AG08395 (cell line): ENCODE results near the gene TMEM178B.
"Not testable (repeated sequence)": the region's sequence is repeated elsewhere in the genome, so short reads cannot be mapped to it uniquely, and the experiment has no call there.

ENCODE experiments used
- DNase-seq: peaks from one replicate; pipeline ENCODE4 v3.0.0; 2012; ENCODE audit warnings: mixed read lengths, low spot score

The TMEM178B gene

DNA sequence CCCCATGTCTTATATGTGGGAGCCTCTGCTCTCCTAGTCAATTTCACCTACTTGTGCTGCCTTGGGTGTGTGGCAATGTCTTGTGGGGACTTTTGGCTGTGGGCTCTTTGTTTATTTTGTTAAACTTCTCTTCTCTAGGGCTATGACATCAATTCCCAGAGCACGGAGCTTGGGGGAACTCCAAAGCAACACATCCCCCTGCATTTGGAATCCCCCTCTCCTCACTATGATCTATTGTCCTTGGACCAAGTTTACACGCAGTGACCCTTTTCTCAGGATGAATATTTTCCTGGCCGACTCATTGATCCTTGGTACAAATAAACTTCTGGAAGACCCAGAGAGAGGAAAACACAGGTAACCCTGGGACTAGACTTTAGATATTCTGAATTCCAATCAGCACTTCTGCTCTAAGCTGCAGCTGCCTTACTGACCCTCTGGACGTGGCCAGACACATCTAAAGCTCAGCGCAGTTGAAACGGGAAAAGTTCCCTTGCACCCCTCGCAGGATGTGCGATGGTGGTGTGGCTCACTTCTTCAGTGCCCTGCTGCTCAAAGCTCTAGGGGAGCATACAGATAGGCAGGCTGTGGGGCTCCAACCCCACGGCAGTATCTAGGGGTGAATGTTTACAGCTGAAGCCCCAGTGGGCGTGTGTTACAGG is 110.8 kb downstream of the TMEM178B start:
- DNase-seq: no peak

DNA sequence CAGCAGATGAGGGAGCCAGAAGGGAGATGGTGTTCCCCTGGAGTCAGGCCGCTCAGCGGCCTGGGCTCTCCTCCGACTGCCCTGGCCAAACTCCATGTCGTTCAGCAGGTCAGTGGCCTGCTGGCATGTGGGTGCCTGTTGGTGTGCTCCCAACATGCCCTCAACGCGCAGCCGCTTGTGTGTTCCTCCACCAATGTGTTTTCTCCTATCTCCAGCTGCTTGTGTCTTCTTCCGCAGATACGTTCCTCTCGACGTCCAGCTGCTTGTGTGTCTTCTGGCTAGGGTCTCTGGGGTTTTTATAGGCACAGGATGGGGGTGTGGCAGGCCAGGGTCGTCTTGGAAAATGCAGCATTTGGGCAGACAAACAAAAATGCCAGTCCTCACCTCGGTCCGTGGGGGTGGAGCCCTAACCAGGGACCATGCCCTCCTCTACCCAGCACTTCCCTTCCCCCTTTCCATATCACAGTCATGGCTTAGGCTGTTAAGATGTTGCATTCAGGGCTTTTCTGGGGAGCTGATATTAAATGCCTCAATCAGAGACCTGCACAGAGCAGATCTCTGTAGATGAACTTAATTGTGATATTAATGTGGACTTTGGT is 111.6 kb downstream of the TMEM178B start:
- no peak for DNase-seq

DNA sequence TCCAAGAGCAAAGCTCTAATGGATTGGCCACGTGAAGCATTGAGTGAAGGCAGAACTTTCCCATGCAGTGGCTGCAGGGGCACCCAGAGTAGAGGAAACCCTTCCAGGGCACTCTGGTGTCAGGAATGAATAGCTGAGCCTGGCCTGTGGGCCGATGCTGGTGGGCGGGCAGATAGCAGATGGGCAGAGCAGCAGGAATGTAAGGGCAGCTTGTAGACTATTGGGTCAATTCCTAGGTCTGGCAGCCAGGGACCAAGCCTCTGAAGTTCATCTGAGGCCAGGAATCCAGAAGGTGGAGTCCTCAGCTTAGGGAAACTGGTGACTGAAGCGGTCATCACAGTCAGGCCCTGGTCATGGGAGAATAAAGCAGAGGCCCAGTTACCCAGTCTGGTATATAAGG is 115.4 kb downstream of the TMEM178B start:
- no peak for DNase-seq

DNA sequence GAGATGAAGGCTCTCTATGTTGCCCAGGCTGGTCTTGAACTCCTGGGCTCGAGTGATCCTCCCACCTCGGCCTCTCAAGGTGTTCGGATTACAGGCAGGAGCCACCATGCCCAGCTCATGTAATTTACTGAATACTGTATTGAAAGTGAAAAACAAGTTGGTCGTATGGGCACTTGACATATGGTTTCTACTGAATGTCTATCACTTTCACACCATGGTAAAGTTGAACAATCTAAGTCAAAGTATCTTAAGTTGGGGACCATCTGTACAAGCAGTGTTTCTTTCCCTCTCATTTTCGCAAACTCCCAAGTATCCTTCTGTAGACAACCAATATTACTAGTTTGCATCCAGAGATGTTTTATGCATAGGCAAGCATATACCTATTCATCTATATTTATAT is 116.6 kb downstream of the TMEM178B start:
- no peak for DNase-seq

DNA sequence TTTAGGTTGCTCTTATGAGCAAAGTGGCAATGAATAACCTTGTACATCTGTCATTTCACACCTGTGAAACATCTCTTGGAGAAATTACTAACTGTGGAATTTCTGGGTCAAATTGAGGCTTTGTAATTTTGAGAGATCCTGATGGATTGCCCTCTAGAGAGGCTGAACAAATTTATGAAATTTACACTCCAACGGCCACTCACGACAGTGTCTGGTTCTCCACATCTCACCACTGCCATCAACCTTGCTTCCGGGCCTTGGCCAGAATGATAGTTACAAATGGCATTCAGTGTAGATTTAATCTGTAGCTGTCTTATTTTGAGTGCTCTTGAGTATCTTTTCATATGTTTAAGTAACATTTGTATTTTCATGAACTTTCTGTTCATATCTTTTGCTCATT is 117.4 kb downstream of the TMEM178B start:
- no peak for DNase-seq

DNA sequence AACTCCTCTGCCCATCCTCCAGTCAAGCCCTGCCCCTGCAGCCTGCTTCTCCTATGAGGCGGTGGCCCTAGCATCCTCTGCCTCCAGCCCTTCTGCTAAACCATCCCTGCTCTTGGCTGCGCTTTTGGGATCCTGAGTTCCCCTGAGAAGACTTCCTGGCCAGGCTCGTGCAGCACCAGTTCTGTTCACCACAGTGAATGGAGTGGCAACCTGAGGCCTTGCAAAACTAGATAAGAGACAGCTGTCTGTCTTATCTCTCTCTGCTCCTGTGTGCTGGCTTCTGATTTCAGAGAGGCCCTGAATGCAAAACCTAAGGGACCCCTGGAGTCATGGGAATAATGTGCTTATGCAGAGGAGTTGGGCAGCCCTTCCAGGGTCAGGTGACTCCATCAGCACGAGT is 119.2 kb downstream of the TMEM178B start:
- DNase-seq: no peak

DNA sequence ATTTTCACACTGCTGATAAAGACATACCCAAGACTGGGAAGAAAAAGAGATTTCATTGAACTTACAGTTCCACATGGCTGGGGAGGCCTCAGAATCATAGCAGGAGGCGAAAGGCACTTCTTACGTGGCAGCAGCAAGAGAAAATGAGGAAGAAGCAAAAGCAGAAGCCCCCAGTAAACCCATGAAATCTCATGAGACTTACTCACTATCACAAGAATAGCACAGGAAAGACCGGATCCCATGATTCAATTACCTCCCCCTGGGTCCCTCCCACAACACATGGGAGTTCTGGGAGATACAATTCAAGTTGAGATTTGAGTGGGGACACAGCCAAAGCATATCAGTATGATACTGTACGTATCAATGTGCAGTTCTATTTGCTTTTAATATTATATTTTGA is 121.9 kb downstream of the TMEM178B start:
- not testable (repeated sequence) for DNase-seq

DNA sequence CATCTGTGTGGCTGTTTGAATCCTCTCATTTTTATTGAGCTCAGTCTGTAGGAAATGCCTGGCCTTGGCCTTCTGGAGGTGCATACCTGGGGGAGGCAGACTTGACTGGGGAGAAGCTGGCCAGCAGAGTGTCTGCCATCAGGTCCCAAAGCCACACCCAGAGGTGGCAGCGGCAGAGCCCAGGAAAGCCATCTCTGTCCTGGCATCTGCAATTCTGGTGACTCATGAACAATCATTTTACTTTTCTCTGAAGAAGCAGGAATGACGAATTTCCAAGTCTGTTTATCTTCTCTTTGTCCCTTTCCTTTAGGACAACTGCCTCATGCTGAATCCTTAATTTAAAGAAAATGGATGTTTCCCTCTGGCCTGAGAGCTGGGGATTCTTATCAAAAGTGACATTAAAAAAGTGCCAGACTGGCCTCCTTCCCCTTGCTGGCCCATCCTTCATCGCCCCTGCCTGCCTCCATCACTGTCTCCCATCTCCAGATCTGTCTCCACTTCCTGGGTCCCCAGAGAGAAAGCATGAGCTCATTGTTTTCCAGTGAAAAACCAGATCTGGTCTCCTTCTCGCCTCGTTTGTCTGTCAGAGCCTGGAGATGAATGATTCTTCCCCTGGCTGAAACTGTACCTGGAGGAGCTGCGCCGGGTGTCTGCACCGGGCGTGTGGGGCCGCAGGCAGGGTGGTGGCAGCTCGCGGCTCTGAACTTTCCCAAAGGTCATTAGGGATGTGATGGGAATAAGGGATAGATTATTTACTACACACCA is 124.5 kb downstream of the TMEM178B start:
- no peak for DNase-seq

DNA sequence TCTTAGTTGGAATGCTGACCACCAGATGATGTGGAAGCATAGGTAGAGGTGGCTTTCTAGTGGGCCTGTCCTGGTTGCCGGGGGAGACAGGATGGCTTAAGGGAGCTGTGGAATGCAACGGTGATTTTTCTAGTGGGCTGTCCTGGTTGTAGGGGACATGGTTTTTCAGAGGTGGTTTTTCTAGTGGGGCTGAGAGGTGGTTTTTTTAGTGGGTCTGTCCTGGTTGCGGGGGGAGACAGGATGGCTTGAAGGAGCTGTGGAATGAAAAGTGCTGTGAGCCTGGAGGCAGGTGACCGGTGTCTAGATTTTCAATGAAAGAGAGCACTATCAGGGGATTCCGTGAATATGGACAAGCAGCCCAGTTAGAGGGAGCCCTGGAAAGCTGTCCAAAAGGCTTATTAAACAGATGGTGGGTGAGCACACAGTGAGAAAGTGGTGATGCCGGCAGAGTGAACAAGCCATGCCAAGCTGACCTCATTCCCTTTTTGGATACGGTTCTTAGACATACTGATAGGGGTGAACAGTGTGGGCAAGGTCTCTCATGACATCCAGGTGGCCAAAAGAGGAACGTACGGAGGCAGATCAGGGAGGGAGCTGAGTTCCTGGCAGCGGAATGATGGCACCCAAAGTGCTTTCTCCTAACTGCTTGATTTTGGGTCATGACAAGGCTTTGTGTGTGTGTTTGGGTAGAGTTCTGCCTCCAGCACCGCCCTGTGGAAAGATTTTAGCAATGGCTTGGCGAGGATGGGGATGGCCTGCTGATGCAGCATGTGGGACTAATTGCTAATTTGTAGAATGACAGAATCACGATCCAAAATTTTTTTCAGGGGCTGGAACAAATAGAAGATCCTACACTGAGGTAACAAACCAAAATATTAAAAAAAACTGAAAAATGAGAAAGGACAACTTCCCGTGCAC is 126.6 kb downstream of the TMEM178B start:
- DNase-seq: no peak

DNA sequence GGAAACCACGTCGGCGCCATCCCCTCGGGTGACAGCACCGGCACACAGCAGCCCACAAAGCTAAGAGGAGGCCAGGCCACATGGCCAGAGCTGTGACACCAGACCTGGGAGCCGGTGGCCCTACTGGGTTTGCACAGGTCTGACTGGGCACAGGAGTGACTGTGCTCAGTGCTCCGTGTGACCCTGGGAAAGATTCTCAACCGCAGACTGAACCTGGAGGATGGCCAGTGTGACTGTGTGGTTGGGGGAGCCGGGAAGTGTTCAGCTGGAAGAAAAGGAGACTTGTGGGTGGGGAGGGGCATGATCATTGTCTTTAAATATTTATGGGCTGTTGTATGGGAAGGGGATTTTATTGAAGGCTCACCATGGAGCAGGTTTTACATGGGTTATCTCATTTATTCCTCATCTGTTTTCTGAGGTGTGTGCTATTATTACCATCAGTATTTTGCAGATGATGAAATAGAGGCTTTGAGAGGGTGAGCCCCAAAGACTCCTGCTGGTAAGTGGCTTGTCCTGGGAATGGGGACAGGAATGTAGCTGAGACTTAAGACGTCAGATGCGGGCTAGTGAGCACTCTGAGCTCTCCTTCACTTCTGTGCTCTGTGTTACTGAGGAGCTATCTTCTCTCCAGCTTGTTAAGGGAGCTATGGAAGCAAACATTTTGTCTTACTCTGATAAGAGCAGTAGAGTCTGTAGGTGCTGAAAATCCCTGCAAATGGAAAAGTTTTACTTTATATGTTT is 127.5 kb downstream of the TMEM178B start:
- DNase-seq: no peak

DNA sequence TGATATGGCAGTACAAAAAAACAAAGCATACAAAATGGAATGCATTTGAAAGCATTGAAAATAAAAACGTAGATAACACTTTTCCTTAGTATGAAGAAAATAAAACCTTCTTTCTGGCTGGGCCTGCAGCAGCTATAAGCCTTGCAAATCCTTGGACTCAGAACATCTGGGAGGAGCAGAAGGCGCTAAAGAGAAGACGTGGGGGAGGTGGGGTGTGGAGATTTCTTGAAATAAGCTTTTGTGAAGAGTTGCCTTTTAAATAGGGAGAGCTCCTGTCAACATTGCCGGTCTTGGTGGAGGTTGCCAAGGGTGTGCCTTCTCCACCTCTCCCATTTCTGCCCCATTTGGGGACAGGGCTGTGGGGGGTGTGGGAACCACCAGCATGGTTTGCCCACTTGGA is 128.7 kb downstream of the TMEM178B start:
- no peak for DNase-seq

DNA sequence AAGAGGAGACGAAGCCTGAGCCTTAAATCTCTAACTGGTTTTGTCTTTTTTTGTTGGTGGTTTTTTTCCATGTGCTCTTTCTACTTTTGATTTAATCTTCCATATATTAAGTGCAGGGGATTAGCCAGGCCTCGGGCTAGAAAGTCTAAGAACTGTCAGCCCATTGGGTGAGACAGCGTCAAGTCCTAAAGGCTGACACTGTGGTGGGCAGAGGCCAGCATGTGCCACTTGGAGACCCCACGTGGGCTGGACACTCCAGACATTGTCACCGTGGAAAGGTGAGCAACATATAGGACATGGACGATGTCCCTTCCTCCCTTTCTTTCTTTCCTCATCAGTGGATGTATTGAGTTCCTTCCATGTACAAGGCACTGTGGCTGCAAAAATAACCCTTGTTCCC is 129.3 kb downstream of the TMEM178B start:
- no peak for DNase-seq

DNA sequence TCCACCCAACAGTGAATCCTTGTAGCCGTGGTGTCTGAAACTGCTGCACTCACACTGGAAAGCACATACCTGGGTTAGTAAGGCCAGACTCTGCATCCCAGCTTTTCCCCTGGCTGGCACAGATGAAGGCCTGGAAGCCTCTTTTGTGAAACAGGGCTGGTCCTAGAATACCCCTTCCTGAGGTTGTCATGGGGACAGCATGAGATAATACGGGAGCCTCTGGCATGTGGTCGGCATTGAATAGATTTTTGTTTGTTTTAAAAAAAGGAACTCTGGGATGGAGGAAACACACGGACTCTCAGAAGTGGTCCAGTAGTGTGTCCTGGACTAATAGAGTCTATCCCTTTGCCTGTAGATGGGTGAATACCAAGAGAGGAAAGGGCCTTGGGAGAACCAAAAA is 129.7 kb downstream of the TMEM178B start:
- DNase-seq: no peak

DNA sequence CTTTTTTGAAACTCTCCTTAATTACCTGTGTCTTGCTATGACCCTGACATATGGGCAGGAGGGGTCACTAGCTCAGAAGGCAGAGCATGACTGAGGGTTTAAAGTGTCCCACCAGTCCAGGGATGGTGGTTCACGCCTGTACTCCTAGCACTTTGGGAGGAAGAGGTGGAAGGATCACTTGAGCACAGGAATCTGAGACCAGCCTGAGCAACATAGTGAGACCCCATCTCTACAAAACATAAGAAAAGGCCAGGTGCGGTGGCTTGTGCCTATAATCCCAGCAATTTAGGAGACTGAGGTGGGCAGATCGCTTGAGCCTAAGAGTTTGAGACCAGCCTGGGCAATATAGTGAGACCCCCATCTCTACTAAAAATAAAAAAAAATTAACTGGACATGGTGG is 133.8 kb downstream of the TMEM178B start:
- DNase-seq: no peak

DNA sequence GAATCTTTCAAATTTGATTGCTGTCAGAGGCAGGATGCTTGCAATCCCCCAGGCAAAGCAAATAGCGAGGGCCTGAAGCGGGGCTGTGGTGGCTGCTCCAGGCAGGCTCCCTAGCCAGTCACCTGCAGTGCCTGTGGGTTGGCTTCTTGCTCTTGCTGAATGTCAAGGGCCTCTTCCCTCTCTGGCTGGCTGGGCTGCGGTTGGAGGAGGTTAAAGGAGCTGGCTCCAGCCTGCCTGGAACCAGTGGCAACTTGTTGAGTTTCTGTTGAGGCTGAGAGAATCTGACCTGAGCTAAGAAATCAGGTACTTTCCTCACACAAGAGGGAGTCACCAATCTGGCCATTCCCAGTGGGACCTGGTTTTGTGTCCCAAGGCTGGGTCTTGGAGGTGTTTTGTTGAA is 134.7 kb downstream of the TMEM178B start:
- DNase-seq: no peak

DNA sequence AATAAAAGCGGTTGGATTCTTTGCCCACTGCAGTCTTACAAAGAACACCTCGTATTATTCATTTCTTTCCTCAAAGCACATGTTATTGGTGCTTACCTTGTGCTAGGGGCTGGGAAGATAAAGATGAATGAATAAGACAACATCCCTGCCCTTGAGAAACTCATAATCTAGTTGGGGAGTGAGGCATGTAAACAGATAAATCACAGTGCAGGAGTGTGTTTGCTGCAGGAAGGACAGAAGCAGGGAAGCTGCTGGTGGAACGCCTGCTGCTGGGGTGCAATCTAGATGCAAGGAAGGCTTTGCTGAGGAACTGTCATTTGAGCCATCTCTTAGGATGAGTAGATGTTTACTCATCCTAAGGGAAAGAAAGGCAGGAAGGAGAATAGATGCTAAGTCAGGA is 135.6 kb downstream of the TMEM178B start:
- no peak for DNase-seq

DNA sequence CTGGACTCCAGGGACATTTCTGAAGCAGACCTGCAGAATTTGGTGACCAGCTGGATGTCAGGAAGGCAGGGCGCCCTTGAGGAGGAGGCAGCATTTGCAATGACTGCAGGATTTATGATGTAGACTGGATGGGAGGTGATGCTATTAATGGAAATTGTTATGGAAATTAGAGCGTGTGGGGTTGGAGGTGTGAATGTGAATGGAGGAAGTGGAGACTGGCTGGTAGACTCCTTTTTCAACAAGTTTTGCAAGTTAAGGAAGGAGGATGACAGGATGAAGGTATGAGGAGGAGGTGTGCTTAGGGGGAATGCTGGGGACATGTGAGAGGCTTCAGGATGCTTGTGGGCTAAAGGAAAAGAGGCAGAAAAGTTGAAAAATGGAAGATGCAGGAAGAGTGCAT is 137.0 kb downstream of the TMEM178B start:
- DNase-seq: no peak

DNA sequence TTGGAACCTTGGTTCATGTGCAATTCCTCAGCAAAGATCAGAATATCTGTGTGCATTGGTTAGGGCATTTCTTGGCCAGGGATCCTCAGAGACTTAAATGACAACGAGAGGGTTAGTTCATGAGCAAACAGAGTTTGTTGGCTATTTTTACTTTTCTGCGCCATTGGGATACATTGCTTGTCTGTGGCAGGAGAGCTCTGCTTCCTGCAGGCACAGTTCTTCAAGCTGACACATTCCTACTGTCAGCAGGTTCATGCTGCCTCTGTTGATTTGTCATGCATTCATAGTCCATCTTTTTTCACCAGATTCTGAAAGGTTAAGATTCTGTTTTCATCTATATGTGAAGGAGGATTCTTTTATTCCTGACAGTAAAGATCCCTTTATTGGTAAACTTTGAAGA is 139.4 kb downstream of the TMEM178B start:
- no peak for DNase-seq

DNA sequence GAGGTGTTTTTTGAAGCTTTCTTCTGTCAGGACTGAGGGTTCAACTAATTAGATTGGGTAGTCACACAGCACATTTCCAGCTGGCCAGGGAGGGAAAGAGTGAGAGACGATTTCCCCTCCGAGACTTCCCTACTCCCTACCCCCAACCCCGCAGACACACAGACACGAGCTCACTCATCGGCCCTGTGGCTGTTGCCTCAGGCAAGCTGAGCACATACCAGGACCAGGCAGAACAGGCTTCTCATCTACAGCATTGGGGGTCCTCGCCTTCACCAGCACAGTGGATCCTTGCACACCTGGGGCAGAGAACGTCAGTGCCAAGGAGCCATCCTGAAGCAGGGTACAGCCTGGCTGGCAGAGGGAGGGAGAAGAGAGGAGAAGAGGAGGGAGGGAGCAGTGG is 144.1 kb downstream of the TMEM178B start:
- DNase-seq: no peak

DNA sequence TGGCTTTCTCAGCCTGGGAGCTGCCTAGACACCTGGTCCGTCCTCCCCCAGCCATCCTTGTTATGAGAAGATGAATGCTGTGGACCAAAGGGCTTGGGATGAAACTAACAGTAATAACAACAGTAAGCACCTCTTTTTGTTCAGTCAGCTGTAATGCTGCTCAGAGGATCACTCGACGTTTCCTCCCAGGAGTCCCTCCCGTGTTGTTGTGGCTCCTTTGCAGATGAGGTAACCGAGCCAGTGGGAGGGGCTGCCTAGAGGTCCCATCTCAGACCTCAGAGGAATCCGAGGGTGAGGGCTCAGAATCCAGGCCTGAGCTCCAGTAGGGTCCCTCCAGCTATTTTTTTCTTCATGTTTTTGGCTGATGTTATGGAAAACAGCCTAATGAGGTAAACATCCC is 145.1 kb downstream of the TMEM178B start:
- no peak for DNase-seq

DNA sequence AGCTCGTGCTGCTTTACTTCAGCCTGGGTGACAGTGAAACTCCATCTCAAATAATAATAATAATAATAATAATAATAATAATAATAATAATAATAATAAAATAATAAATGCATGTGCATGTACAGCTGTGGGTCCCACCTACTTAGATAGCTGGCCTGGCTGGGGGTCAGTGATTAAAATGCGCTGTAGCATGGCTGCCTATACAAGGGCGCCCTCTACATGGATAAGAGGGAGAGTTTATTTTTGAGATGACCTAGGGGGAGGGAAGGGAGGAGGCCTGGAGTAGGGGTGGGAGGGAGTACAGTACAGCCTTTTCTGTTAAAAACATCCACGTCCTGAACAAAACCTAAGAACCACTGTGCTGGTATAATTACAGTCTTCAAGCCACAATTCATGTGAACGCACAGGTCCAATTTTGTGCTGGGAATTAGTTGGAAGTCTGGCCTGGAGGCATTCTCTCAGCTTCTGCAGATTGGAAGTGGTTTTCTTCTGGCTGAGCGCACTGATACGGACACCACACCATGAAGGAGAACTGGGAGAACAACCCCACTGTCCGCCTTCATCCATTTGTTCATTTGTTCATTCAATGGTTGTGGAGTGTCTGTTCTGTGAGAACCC is 146.5 kb downstream of the TMEM178B start:
- no peak for DNase-seq
